ENCODE measurements around the gene DZIP3. TPM values are rescaled to one million over a fixed set of nuclear protein-coding genes. Genes with fewer than 3 reads are reported as not detected.

DZIP3 gene
- total and polyA plus RNA-seq, 10 of the 15 experiments (the other 5 are each of a cell fraction or from before 2014, with no cell fraction given), result 4.3 to 15.6 (median 9.2) TPM

GRCh38 chr3:108554229-108554628 is 35.3 kb upstream of the DZIP3 start:
- FAIRE-seq, result no peak
- no peak overlapping the region for H3K27ac ChIP-seq (ENCODE audit: control insufficient read depth, insufficient read depth)
- no peak for ATAC-seq
- no TSS peak for BruUV-seq (replicated peaks)
- ChIA-PET RAD21 (ENCODE audit: unreplicated experiment) (interaction anchor here (4.0 kb wide), 1 partner anchor 64 kb away, joined by 50 read pairs; no protein-coding TSS in a partner anchor), SMC1A (ENCODE audit: uncharacterized antibody, unreplicated experiment) (interaction anchor here (1.6 to 5.6 kb wide), 3 partner anchors 35 to 64 kb away, joined by 3 to 98 read pairs (median 18); partner anchors contain the start of genes CIP2A and DZIP3), CTCF (interaction anchor here (0.9 to 7.1 kb wide), 6 partner anchors 9 to 361 kb away, joined by 3 to 113 read pairs (median 22); no protein-coding TSS in a partner anchor), POLR2A (no interaction called here)
- no peaks in the 10 kb centered on the region for H3K9me3 ChIP-seq (replicated peaks; ENCODE audit: control insufficient read depth, insufficient read depth, low read length)
- H3K4me1 ChIP-seq (ENCODE audit: control insufficient read depth, insufficient read depth, low read length), result no peaks in the 10 kb centered on the region
- no peaks in the 10 kb centered on the region for H3K27me3 ChIP-seq (replicated peaks in 1 of 2; ENCODE audit: control insufficient read depth in 2 of 2, insufficient read depth in 2 of 2, low read length in 1 of 2)
- no peak overlapping the region for H3K4me3 ChIP-seq
- no peak for DNase-seq (ENCODE audit: low read depth, low spot score)
- no peak overlapping the region for H3K9ac ChIP-seq (ENCODE audit: control insufficient read depth, insufficient read depth, low read length)
- H3K36me3 ChIP-seq (ENCODE audit: control insufficient read depth in 2 of 2, insufficient read depth in 2 of 2, low read length in 1 of 2), result peaks cover 0 to 17% of the 10 kb centered on the region in 2 experiments; a peak in 3 of 4 replicates
- H4K20me1 ChIP-seq (ENCODE audit: control insufficient read depth, insufficient read depth), result no peaks in the 10 kb centered on the region
- intact Hi-C loops (cut with micrococcal nuclease; ENCODE audit: unreplicated experiment), result no loop called here
- no peak overlapping the region for H2AFZ ChIP-seq (ENCODE audit: control insufficient read depth, low read depth, low read length)
- in situ Hi-C loops (cut with MboI), result loop anchor here (10.0 kb wide), 1 partner anchor 59 kb away; no protein-coding TSS in a partner anchor
- H3K4me2 ChIP-seq (ENCODE audit: control insufficient read depth, insufficient read depth), result no peak overlapping the region
- TF ChIP-seq ATF7 (IDR thresholded peaks at IDR 0.05; ENCODE audit: low read depth), result no peak
- no peak for TF ChIP-seq ZBTB40 (IDR thresholded peaks at IDR 0.05; ENCODE audit: borderline replicate concordance)
- no peak for TF ChIP-seq NR2C1 (IDR thresholded peaks at IDR 0.05)
- no peak for TF ChIP-seq SKIL (IDR thresholded peaks at IDR 0.05; ENCODE audit: low read depth, poor library complexity, severe bottlenecking)
- H3K79me2 ChIP-seq (ENCODE audit: control insufficient read depth, insufficient read depth, low read length), result no peaks in the 10 kb centered on the region
